GM19324 (cell line): ENCODE results near the gene EFCAB6.
A peak's percentile ranks its signal among the peaks of the same experiment; 100 is the strongest.

Experiments
- ATAC-seq: cut with Tn5 transposase; IDR thresholded peaks from one replicate; pipeline ENCODE4 v1.9.1; 2021; ENCODE audit warnings: mild to moderate bottlenecking, moderate library complexity; ENCODE audit not compliant: unreplicated experiment, low FRiP score

The EFCAB6 gene

GRCh38 chr22:43812149-43812842, at the start of gene EFCAB6:
EFCAB6 (minus strand) TSS chr22:43812305; CDS start chr22:43782318, 29,987 bp downstream.
- ATAC-seq: peak; percentile 89

- ATAC-seq: no peak
Measured at GRCh38 chr22:43861529-43861928, 49.4 kb upstream of the EFCAB6 start.

- no peak for ATAC-seq
Measured at GRCh38 chr22:43860831-43861230, 48.7 kb upstream of the EFCAB6 start.

- no peak for ATAC-seq
Measured at GRCh38 chr22:43860126-43860525, 48.0 kb upstream of the EFCAB6 start.

- no peak for ATAC-seq
Measured at GRCh38 chr22:43859621-43860020, 47.5 kb upstream of the EFCAB6 start.

GRCh38 chr22:43859176-43859575, 47.1 kb upstream of the EFCAB6 start:
- no peak for ATAC-seq

GRCh38 chr22:43858156-43858895, 46.2 kb upstream of the EFCAB6 start:
- ATAC-seq: no peak

- ATAC-seq: no peak
Measured at GRCh38 chr22:43857367-43857766, 45.3 kb upstream of the EFCAB6 start.

- no peak for ATAC-seq
Measured at GRCh38 chr22:43855431-43855830, 43.3 kb upstream of the EFCAB6 start.

GRCh38 chr22:43854786-43855271, 42.7 kb upstream of the EFCAB6 start:
- ATAC-seq: no peak

- no peak for ATAC-seq
Measured at GRCh38 chr22:43854121-43854785, 42.1 kb upstream of the EFCAB6 start.

- no peak for ATAC-seq
Measured at GRCh38 chr22:43853328-43853931, 41.3 kb upstream of the EFCAB6 start.

GRCh38 chr22:43852573-43853327, 40.6 kb upstream of the EFCAB6 start:
- no peak for ATAC-seq

- ATAC-seq: no peak
Measured at GRCh38 chr22:43851979-43852307, 39.8 kb upstream of the EFCAB6 start.

GRCh38 chr22:43851058-43851978, 39.2 kb upstream of the EFCAB6 start:
- ATAC-seq: no peak

- no peak for ATAC-seq
Measured at GRCh38 chr22:43850529-43850928, 38.4 kb upstream of the EFCAB6 start.

- ATAC-seq: no peak
Measured at GRCh38 chr22:43849731-43850130, 37.6 kb upstream of the EFCAB6 start.

GRCh38 chr22:43848366-43849171, 36.5 kb upstream of the EFCAB6 start:
- no peak for ATAC-seq
